NOMO-1 treated with DMSO at 0.1 percent for 48 hours (cell line): Measurements from ENCODE around the gene POC1A.

ENCODE experiments used
- DNase-seq: peaks from one replicate; lab custom pipeline; 2025; ENCODE audit not compliant: unreplicated experiment; lab: John Stamatoyannopoulos, UW

The POC1A gene

GRCh38 chr3:52070724-52071621 lies 83.2 kb downstream of the POC1A start:
- DNase-seq = peak; percentile 13

GRCh38 chr3:52069855-52070254 lies 84.4 kb downstream of the POC1A start:
- no peak for DNase-seq

GRCh38 chr3:52069135-52069534 lies 85.1 kb downstream of the POC1A start:
- no peak for DNase-seq

- no peak for DNase-seq
Measured at GRCh38 chr3:52068730-52069129, 85.5 kb downstream of the POC1A start.

GRCh38 chr3:52068055-52068571 lies 86.1 kb downstream of the POC1A start:
- no peak for DNase-seq

- no peak for DNase-seq
Measured at GRCh38 chr3:52067526-52067925, 86.7 kb downstream of the POC1A start.

GRCh38 chr3:52067046-52067445 lies 87.2 kb downstream of the POC1A start:
- no peak for DNase-seq

GRCh38 chr3:52065264-52065756 lies 88.9 kb downstream of the POC1A start:
- no peak for DNase-seq

- DNase-seq = no peak
Measured at GRCh38 chr3:52064561-52064960, 89.7 kb downstream of the POC1A start.

- DNase-seq = no peak
Measured at GRCh38 chr3:52063026-52063723, 91.0 kb downstream of the POC1A start.

- DNase-seq = peak; percentile 73
Measured at GRCh38 chr3:52062505-52062904, 91.7 kb downstream of the POC1A start.

GRCh38 chr3:52061121-52061910 lies 92.9 kb downstream of the POC1A start:
- no peak for DNase-seq

- DNase-seq = no peak
Measured at GRCh38 chr3:52059781-52060180, 94.4 kb downstream of the POC1A start.

GRCh38 chr3:52057812-52058495 lies 96.3 kb downstream of the POC1A start:
- no peak for DNase-seq

GRCh38 chr3:52056968-52057811 lies 97.0 kb downstream of the POC1A start:
- peak; percentile 98 for DNase-seq

GRCh38 chr3:52056521-52056967 lies 97.7 kb downstream of the POC1A start, which contains the start of gene DUSP7:
Gene DUSP7 (minus strand): TSS chr3:52056571. CDS start chr3:52056366, 205 bp downstream.
- DNase-seq = peak; percentile 53

- DNase-seq = peak; percentile 43
Measured at GRCh38 chr3:52055537-52056351, 98.5 kb downstream of the POC1A start.
